ENCODE data around the gene NABP2.
A peak's percentile ranks its signal among the peaks of the same experiment; 100 is the strongest.
"Not testable (repeated sequence)": the region's sequence is repeated elsewhere in the genome, so short reads cannot be mapped to it uniquely, and the experiment has no call there.

Gene NABP2

GRCh38 chr12:56224102-56224701 is at the start of gene NABP2:
Gene NABP2, plus strand, starts transcription at chr12:56224342. Its CDS starts 515 bp downstream, at chr12:56224857.
- DNase-seq (ENCODE audit: low spot score): peak; percentile 100

- DNase-seq (ENCODE audit: low spot score): no peak
Measured at GRCh38 chr12:56178347-56178746, 45.8 kb upstream of the NABP2 start.

- no peak for DNase-seq (ENCODE audit: low spot score)
Measured at GRCh38 chr12:56186957-56187356, 37.2 kb upstream of the NABP2 start.

- peak; percentile 59 for DNase-seq (ENCODE audit: low spot score)
Measured at GRCh38 chr12:56188131-56188777, 35.9 kb upstream of the NABP2 start.

GRCh38 chr12:56188778-56189098 is 35.4 kb upstream of the NABP2 start:
- DNase-seq (ENCODE audit: low spot score): no peak

- DNase-seq (ENCODE audit: low spot score): peak; percentile 96
Measured at GRCh38 chr12:56189099-56189917, 34.8 kb upstream of the NABP2 start, which contains the start of gene SMARCC2. Gene SMARCC2, minus strand, starts transcription at chr12:56189483. Its CDS starts 22 bp downstream, at chr12:56189461.

- peak; percentile 99 for DNase-seq (ENCODE audit: low spot score)
Measured at GRCh38 chr12:56189918-56190694, 34.0 kb upstream of the NABP2 start.

GRCh38 chr12:56190695-56191155 is 33.4 kb upstream of the NABP2 start:
- no peak for DNase-seq (ENCODE audit: low spot score)

GRCh38 chr12:56192582-56192981 is 31.6 kb upstream of the NABP2 start:
- DNase-seq (ENCODE audit: low spot score): no peak

GRCh38 chr12:56193025-56193578 is 31.0 kb upstream of the NABP2 start:
- peak; percentile 71 for DNase-seq (ENCODE audit: low spot score)

- DNase-seq (ENCODE audit: low spot score): not testable (repeated sequence)
Measured at GRCh38 chr12:56196818-56197550, 27.2 kb upstream of the NABP2 start.

- no peak for DNase-seq (ENCODE audit: low spot score)
Measured at GRCh38 chr12:56197921-56198635, 26.1 kb upstream of the NABP2 start.

- no peak for DNase-seq (ENCODE audit: low spot score)
Measured at GRCh38 chr12:56198836-56199235, 25.3 kb upstream of the NABP2 start.

GRCh38 chr12:56202366-56202765 is 21.8 kb upstream of the NABP2 start:
- DNase-seq (ENCODE audit: low spot score): no peak

- no peak for DNase-seq (ENCODE audit: low spot score)
Measured at GRCh38 chr12:56202838-56203237, 21.3 kb upstream of the NABP2 start.

- no peak for DNase-seq (ENCODE audit: low spot score)
Measured at GRCh38 chr12:56204275-56204674, 19.9 kb upstream of the NABP2 start.

- no peak for DNase-seq (ENCODE audit: low spot score)
Measured at GRCh38 chr12:56205445-56205844, 18.7 kb upstream of the NABP2 start.

GRCh38 chr12:56206452-56207166 is 17.5 kb upstream of the NABP2 start:
- peak; percentile 81 for DNase-seq (ENCODE audit: low spot score)

- DNase-seq (ENCODE audit: low spot score): no peak
Measured at GRCh38 chr12:56208006-56208405, 16.1 kb upstream of the NABP2 start.

- no peak for DNase-seq (ENCODE audit: low spot score)
Measured at GRCh38 chr12:56212361-56212760, 11.8 kb upstream of the NABP2 start.
